ENCODE results near the gene UGT1A9. TPM values are rescaled to one million over a fixed set of nuclear protein-coding genes. Genes with fewer than 3 reads are reported as not detected.
"Not testable (repeated sequence)": the region's sequence is repeated elsewhere in the genome, so short reads cannot be mapped to it uniquely, and the experiment has no call there.

The UGT1A9 gene
- total RNA-seq, 1 experiment from 2014 or later = not detected

- no peaks in the 10 kb centered on the region for H3K9me3 ChIP-seq (replicated peaks)
- H3K36me3 ChIP-seq = no peaks in the 10 kb centered on the region
- no peak for DNase-seq
- H3K27ac ChIP-seq = no peak within 1 kb of the TSS
- no peaks in the 10 kb centered on the region for H3K4me1 ChIP-seq
- no peak within 1 kb of the TSS for H3K4me3 ChIP-seq
- H3K27me3 ChIP-seq = no peaks in the 10 kb centered on the region
These were observed 41.0 kb downstream of the UGT1A9 start, which contains the start of gene UGT1A5 for GRCh38 chr2:233712611-233713261. Gene UGT1A5, plus strand, starts transcription at chr2:233712907. Its CDS starts 85 bp downstream, at chr2:233712992.

GRCh38 chr2:233713262-233713615 is 41.5 kb downstream of the UGT1A9 start:
- Histone ChIP-seq H3K9me3 (replicated peaks) (no peaks in the 10 kb centered on the region), H3K36me3 (no peaks in the 10 kb centered on the region), H3K27me3 (no peaks in the 10 kb centered on the region), H3K4me1 (no peaks in the 10 kb centered on the region), H3K27ac (no peak overlapping the region), H3K4me3 (no peak overlapping the region)
- DNase-seq = no peak

GRCh38 chr2:233714121-233714520 is 42.4 kb downstream of the UGT1A9 start:
- Histone ChIP-seq H3K4me3 (no peak overlapping the region), H3K27ac (no peak overlapping the region), H3K36me3 (no peaks in the 10 kb centered on the region), H3K27me3 (no peaks in the 10 kb centered on the region), H3K4me1 (no peaks in the 10 kb centered on the region), H3K9me3 (replicated peaks) (no peaks in the 10 kb centered on the region)
- no peak for DNase-seq

- H3K4me1 ChIP-seq = no peaks in the 10 kb centered on the region
- H3K4me3 ChIP-seq = no peak within 1 kb of the TSS
- no peaks in the 10 kb centered on the region for H3K36me3 ChIP-seq
- peaks cover 8% of the 10 kb centered on the region; the same call in 1 of the 2 replicates for H3K27me3 ChIP-seq
- no peak within 1 kb of the TSS for H3K27ac ChIP-seq
- DNase-seq = no peak
- H3K9me3 ChIP-seq (replicated peaks) = no peaks in the 10 kb centered on the region
These were observed 46.9 kb downstream of the UGT1A9 start, which contains the start of gene UGT1A4 for GRCh38 chr2:233718552-233718951. Gene UGT1A4, plus strand, starts transcription at chr2:233718736. Its CDS starts 85 bp downstream, at chr2:233718821.

GRCh38 chr2:233728723-233729301 is 57.1 kb downstream of the UGT1A9 start, which contains the start of gene UGT1A3:
Gene UGT1A3, plus strand, starts transcription at chr2:233729042. Its CDS starts 85 bp downstream, at chr2:233729127.
- DNase-seq = no peak
- Histone ChIP-seq H3K36me3 (no peaks in the 10 kb centered on the region), H3K4me1 (no peaks in the 10 kb centered on the region), H3K27me3 (no peaks in the 10 kb centered on the region), H3K9me3 (replicated peaks) (peaks cover 6% of the 10 kb centered on the region; the same call in 1 of the 2 replicates), H3K4me3 (no peak within 1 kb of the TSS), H3K27ac (no peak within 1 kb of the TSS)

- not testable (repeated sequence) for H3K4me3 ChIP-seq; DNase-seq; H3K27ac ChIP-seq; H3K27me3 ChIP-seq; H3K36me3 ChIP-seq; H3K4me1 ChIP-seq; H3K9me3 ChIP-seq (replicated peaks)
These were observed 65.4 kb downstream of the UGT1A9 start for GRCh38 chr2:233736868-233737653.

- no peaks in the 10 kb centered on the region; the same call in 1 of the 2 replicates for H3K4me1 ChIP-seq
- DNase-seq = no peak
- no peaks in the 10 kb centered on the region for H3K36me3 ChIP-seq
- H3K9me3 ChIP-seq (replicated peaks) = no peaks in the 10 kb centered on the region
- H3K4me3 ChIP-seq = no peak overlapping the region
- no peaks in the 10 kb centered on the region for H3K27me3 ChIP-seq
- H3K27ac ChIP-seq = no peak overlapping the region
These were observed 69.2 kb downstream of the UGT1A9 start for GRCh38 chr2:233740870-233741269.

GRCh38 chr2:233743464-233744259 is 72.0 kb downstream of the UGT1A9 start:
- H3K36me3 ChIP-seq = no peaks in the 10 kb centered on the region
- H3K4me3 ChIP-seq = no peak overlapping the region
- H3K4me1 ChIP-seq = peaks cover 6% of the 10 kb centered on the region; the same call in 1 of the 2 replicates
- no peak for DNase-seq
- no peaks in the 10 kb centered on the region for H3K27me3 ChIP-seq
- no peak overlapping the region for H3K27ac ChIP-seq
- no peaks in the 10 kb centered on the region; the same call in 1 of the 2 replicates for H3K9me3 ChIP-seq (replicated peaks)

- no peak overlapping the region for H3K4me3 ChIP-seq
- H3K36me3 ChIP-seq = no peaks in the 10 kb centered on the region
- no peak overlapping the region for H3K27ac ChIP-seq
- no peaks in the 10 kb centered on the region for H3K27me3 ChIP-seq
- no peak for DNase-seq
- no peaks in the 10 kb centered on the region; the same call in none of the 2 replicates for H3K9me3 ChIP-seq (replicated peaks)
- peaks cover 6% of the 10 kb centered on the region; the same call in 1 of the 2 replicates for H3K4me1 ChIP-seq
These were observed 73.5 kb downstream of the UGT1A9 start for GRCh38 chr2:233745073-233745755.

GRCh38 chr2:233745838-233746237 is 74.1 kb downstream of the UGT1A9 start:
- not testable (repeated sequence) for H3K4me3 ChIP-seq; H3K27ac ChIP-seq; H3K27me3 ChIP-seq; DNase-seq; H3K4me1 ChIP-seq; H3K36me3 ChIP-seq; H3K9me3 ChIP-seq (replicated peaks)

- Histone ChIP-seq H3K27me3 (no peaks in the 10 kb centered on the region), H3K9me3 (replicated peaks) (peaks cover 5% of the 10 kb centered on the region), H3K36me3 (no peaks in the 10 kb centered on the region), H3K27ac (no peak overlapping the region), H3K4me1 (peaks cover 6% of the 10 kb centered on the region; the same call in 1 of the 2 replicates), H3K4me3 (no peak overlapping the region)
- DNase-seq = no peak
These were observed 75.0 kb downstream of the UGT1A9 start for GRCh38 chr2:233746475-233747282.

GRCh38 chr2:233747283-233747544 is 75.5 kb downstream of the UGT1A9 start:
- Histone ChIP-seq H3K4me3 (no peak overlapping the region), H3K9me3 (replicated peaks) (peaks cover 5% of the 10 kb centered on the region), H3K27ac (no peak overlapping the region), H3K36me3 (no peaks in the 10 kb centered on the region), H3K27me3 (no peaks in the 10 kb centered on the region), H3K4me1 (peaks cover 6% of the 10 kb centered on the region; the same call in 1 of the 2 replicates)
- no peak for DNase-seq

GRCh38 chr2:233750689-233751088 is 79.0 kb downstream of the UGT1A9 start:
- not testable (repeated sequence) for H3K27ac ChIP-seq; H3K9me3 ChIP-seq (replicated peaks); H3K36me3 ChIP-seq; H3K27me3 ChIP-seq; DNase-seq; H3K4me1 ChIP-seq; H3K4me3 ChIP-seq
